Measurements from ENCODE around the gene E2F6. TPM values are rescaled to one million over a fixed set of nuclear protein-coding genes. Genes with fewer than 3 reads are reported as not detected.
A peak's percentile ranks its signal among the peaks of the same experiment; 100 is the strongest.

Gene E2F6
- total and polyA plus RNA-seq, 2 of the 13 experiments (the other 11 are each of a cell fraction or from before 2014, with no cell fraction given): 27.3 to 36.0 TPM

DNA sequence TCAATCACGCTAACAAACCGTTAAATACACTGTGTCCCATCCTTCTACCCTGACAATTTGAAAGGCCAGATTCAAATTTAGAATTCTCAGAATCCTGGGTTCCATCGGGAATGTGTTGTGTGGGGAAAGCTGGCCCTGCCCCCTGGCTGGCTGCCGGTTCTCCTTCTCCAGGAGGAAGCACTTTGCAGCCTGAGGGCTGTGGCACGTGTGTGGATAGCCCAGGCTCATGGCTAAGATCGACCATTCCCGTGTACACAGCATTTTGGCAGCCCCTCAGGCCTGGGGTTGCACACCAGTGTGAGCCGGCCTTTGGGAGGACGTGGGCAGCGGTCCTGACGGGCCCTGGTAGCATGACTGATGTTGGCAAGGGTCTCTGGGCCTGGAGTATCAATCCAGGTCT is 70.6 kb downstream of the E2F6 start:
- peak; percentile 36 for ATAC-seq
- TF ChIP-seq, protein P1, sequence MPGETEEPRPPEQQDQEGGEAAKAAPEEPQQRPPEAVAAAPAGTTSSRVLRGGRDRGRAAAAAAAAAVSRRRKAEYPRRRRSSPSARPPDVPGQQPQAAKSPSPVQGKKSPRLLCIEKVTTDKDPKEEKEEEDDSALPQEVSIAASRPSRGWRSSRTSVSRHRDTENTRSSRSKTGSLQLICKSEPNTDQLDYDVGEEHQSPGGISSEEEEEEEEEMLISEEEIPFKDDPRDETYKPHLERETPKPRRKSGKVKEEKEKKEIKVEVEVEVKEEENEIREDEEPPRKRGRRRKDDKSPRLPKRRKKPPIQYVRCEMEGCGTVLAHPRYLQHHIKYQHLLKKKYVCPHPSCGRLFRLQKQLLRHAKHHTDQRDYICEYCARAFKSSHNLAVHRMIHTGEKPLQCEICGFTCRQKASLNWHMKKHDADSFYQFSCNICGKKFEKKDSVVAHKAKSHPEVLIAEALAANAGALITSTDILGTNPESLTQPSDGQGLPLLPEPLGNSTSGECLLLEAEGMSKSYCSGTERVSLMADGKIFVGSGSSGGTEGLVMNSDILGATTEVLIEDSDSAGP (CRISPR knock-in tag; IDR thresholded peaks at IDR 0.05; ENCODE audit: borderline replicate concordance): peak; percentile 50; the same call in 1 of the 2 replicates
- no peak for TF ChIP-seq KLF11 (CRISPR knock-in tag; IDR thresholded peaks at IDR 0.05)
- 0 out of 2 replicates have a peak, but pooled peaks have one; percentile 3 for TF ChIP-seq HNRNPL (IDR thresholded peaks at IDR 0.05; ENCODE audit: low read depth, low read length)
- 0 out of 2 replicates have a peak, but pooled peaks have one; percentile 22 for TF ChIP-seq ZNF552 (CRISPR knock-in tag; IDR thresholded peaks at IDR 0.05; ENCODE audit: borderline replicate concordance)
- TF ChIP-seq ZNF383 (CRISPR knock-in tag; IDR thresholded peaks at IDR 0.05; ENCODE audit: borderline replicate concordance): no peak
- no peak for TF ChIP-seq RFX5 (IDR thresholded peaks at IDR 0.05; ENCODE audit: low read depth, low read length)
- 0 out of 2 replicates have a peak, but pooled peaks have one; percentile 31 for TF ChIP-seq HIVEP1 (CRISPR knock-in tag; IDR thresholded peaks at IDR 0.05)
- TF ChIP-seq HCFC1 (IDR thresholded peaks at IDR 0.05; ENCODE audit: low read depth, low read length): no peak
- TF ChIP-seq BHLHE40 (IDR thresholded peaks at IDR 0.05; ENCODE audit: low read length): 0 out of 2 replicates have a peak, but pooled peaks have one; percentile 42
- peak; percentile 52 for TF ChIP-seq MNT (IDR thresholded peaks at IDR 0.05)
- TF ChIP-seq ZNF709 (CRISPR knock-in tag; IDR thresholded peaks at IDR 0.05): no peak
- no peak for TF ChIP-seq CBFB (CRISPR knock-in tag; IDR thresholded peaks at IDR 0.05)
- no peak for TF ChIP-seq ZNF543 (CRISPR knock-in tag; IDR thresholded peaks at IDR 0.05)
- no peak for TF ChIP-seq YEATS4 (CRISPR knock-in tag; IDR thresholded peaks at IDR 0.05; ENCODE audit: borderline replicate concordance)
- no peak for TF ChIP-seq ZNF549 (CRISPR knock-in tag; IDR thresholded peaks at IDR 0.05)
- TF ChIP-seq ZNF768 (CRISPR knock-in tag; IDR thresholded peaks at IDR 0.05): 0 out of 2 replicates have a peak, but pooled peaks have one; percentile 22
- TF ChIP-seq, protein P2, sequence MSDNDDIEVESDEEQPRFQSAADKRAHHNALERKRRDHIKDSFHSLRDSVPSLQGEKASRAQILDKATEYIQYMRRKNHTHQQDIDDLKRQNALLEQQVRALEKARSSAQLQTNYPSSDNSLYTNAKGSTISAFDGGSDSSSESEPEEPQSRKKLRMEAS (IDR thresholded peaks at IDR 0.05): peak; percentile 57; the same call in 1 of the 2 replicates
- TF ChIP-seq, protein P3, sequence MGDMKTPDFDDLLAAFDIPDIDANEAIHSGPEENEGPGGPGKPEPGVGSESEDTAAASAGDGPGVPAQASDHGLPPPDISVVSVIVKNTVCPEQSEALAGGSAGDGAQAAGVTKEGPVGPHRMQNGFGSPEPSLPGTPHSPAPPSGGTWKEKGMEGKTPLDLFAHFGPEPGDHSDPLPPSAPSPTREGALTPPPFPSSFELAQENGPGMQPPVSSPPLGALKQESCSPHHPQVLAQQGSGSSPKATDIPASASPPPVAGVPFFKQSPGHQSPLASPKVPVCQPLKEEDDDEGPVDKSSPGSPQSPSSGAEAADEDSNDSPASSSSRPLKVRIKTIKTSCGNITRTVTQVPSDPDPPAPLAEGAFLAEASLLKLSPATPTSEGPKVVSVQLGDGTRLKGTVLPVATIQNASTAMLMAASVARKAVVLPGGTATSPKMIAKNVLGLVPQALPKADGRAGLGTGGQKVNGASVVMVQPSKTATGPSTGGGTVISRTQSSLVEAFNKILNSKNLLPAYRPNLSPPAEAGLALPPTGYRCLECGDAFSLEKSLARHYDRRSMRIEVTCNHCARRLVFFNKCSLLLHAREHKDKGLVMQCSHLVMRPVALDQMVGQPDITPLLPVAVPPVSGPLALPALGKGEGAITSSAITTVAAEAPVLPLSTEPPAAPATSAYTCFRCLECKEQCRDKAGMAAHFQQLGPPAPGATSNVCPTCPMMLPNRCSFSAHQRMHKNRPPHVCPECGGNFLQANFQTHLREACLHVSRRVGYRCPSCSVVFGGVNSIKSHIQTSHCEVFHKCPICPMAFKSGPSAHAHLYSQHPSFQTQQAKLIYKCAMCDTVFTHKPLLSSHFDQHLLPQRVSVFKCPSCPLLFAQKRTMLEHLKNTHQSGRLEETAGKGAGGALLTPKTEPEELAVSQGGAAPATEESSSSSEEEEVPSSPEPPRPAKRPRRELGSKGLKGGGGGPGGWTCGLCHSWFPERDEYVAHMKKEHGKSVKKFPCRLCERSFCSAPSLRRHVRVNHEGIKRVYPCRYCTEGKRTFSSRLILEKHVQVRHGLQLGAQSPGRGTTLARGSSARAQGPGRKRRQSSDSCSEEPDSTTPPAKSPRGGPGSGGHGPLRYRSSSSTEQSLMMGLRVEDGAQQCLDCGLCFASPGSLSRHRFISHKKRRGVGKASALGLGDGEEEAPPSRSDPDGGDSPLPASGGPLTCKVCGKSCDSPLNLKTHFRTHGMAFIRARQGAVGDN (CRISPR knock-in tag; IDR thresholded peaks at IDR 0.05): peak; percentile 77
- TF ChIP-seq ZNF235 (CRISPR knock-in tag; IDR thresholded peaks at IDR 0.05; ENCODE audit: borderline replicate concordance): peak; percentile 56; the same call in 1 of the 2 replicates

More for the DNA sequence above, 70.6 kb downstream of the E2F6 start:
- intact Hi-C loops (cut with micrococcal nuclease; ENCODE audit: unreplicated experiment): no loop called here
- no peaks in the 10 kb centered on the region for H3K36me3 ChIP-seq (replicated peaks in 1 of 2; ENCODE audit: control insufficient read depth in 1 of 2, insufficient read depth in 2 of 2, low read length in 2 of 2)
- BruUV-seq (replicated peaks): no TSS peak
- FAIRE-seq (no peak), DNase-seq (ENCODE audit: low spot score) (no peak)
- 34% methylated on average over 9 of the region's 11 CpGs for WGBS (ENCODE audit: low lambda C conversion rate)
- no peak overlapping the region for H3K9ac ChIP-seq (ENCODE audit: insufficient read depth, low read depth, low read length)
- H3K4me2 ChIP-seq (ENCODE audit: low read depth, low read length): peak overlapping the region; percentile 14
- ChIA-PET CTCF (ENCODE audit: low intra/inter-chr PET ratio, low total read pairs) (no interaction called here), POLR2A (interaction anchor here (1.2 to 2.6 kb wide), 4 partner anchors 9 to 51 kb away, joined by 3 to 10 read pairs (median 6); partner anchors contain the start of gene ROCK2)
- H3K9me3 ChIP-seq (ENCODE audit: low read length): no peaks in the 10 kb centered on the region
- peaks cover 3 to 4% of the 10 kb centered on the region in 2 experiments; a peak in 2 of 5 replicates for H3K27me3 ChIP-seq (ENCODE audit: control insufficient read depth in 1 of 2, insufficient read depth in 2 of 2, low read length in 2 of 2)
- H3K4me1 ChIP-seq (ENCODE audit: insufficient read depth, low read length): peaks cover 57% of the 10 kb centered on the region
- no peaks in the 10 kb centered on the region for H4K20me1 ChIP-seq (ENCODE audit: insufficient read depth, low read length)
- H3K27ac ChIP-seq (ENCODE audit: extremely low read length, insufficient read depth, low read length): no peak overlapping the region
- in situ Hi-C loops (cut with HindIII; ENCODE audit: extremely low pct_ligation_motif_present, low pct_unique_long_range_greater_than_20kb): no loop called here
- no peak overlapping the region for H2AFZ ChIP-seq (ENCODE audit: low read length)
- H3K79me2 ChIP-seq (ENCODE audit: insufficient read depth, low read length): no peaks in the 10 kb centered on the region
- H3K4me3 ChIP-seq (replicated peaks in 1 of 3; ENCODE audit: insufficient read depth in 1 of 3, low read depth in 2 of 3, low read length in 3 of 3): no peak overlapping the region

All from HepG2 (cell line).